ENCODE results near the gene VWA3A.

GRCh38 chr16:22075776-22076175, 16.6 kb upstream of the VWA3A start:
- TF ChIP-seq, protein P1, sequence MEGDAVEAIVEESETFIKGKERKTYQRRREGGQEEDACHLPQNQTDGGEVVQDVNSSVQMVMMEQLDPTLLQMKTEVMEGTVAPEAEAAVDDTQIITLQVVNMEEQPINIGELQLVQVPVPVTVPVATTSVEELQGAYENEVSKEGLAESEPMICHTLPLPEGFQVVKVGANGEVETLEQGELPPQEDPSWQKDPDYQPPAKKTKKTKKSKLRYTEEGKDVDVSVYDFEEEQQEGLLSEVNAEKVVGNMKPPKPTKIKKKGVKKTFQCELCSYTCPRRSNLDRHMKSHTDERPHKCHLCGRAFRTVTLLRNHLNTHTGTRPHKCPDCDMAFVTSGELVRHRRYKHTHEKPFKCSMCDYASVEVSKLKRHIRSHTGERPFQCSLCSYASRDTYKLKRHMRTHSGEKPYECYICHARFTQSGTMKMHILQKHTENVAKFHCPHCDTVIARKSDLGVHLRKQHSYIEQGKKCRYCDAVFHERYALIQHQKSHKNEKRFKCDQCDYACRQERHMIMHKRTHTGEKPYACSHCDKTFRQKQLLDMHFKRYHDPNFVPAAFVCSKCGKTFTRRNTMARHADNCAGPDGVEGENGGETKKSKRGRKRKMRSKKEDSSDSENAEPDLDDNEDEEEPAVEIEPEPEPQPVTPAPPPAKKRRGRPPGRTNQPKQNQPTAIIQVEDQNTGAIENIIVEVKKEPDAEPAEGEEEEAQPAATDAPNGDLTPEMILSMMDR (IDR thresholded peaks at IDR 0.05): no peak
- TF ChIP-seq POLR2AphosphoS5 (IDR thresholded peaks at IDR 0.05): no peak
- no peak for TF ChIP-seq EP300 (IDR thresholded peaks at IDR 0.05)
- TF ChIP-seq POLR2A (IDR thresholded peaks at IDR 0.05): no peak

Measured in suprapubic skin (tissue), 4 donors.